Activated naive CD8-positive, alpha-beta T cell treated with anti-CD3 and anti-CD28 coated beads for 36 hours (primary cell): Measurements from ENCODE around the gene ADAT1. TPM values are rescaled to one million over a fixed set of nuclear protein-coding genes. Genes with fewer than 3 reads are reported as not detected.

Experiments
- DNase-seq: peaks from one replicate; pipeline ENCODE4 v3.0.0; 2021
- H3K27ac Mint-ChIP-seq: one replicate; pipeline ENCODE4 v1.8.0; 2022; ENCODE audit warnings: mild to moderate bottlenecking, moderate library complexity, mixed read lengths
- H3K27me3 Mint-ChIP-seq: one replicate; pipeline ENCODE4 v1.8.0; 2022; ENCODE audit warnings: mild to moderate bottlenecking, mixed read lengths
- H3K36me3 Mint-ChIP-seq: one replicate; pipeline ENCODE4 v1.8.0; 2021; ENCODE audit warnings: mild to moderate bottlenecking, mixed read lengths
- H3K4me1 Mint-ChIP-seq: one replicate; pipeline ENCODE4 v1.8.0; 2021; ENCODE audit warnings: mixed read lengths
- H3K4me3 Mint-ChIP-seq: one replicate; pipeline ENCODE4 v1.8.0; 2022; ENCODE audit warnings: mild to moderate bottlenecking, moderate library complexity, mixed read lengths
- H3K9me3 Mint-ChIP-seq: one replicate; pipeline ENCODE4 v1.8.0; 2022; ENCODE audit warnings: mixed read lengths
- total RNA-seq, 2 experiments: library from RNA; stranded (reverse); gene quantifications; one replicate each; pipeline ENCODE4 v1.2.3, GENCODE V29; 2021

Gene ADAT1
- total RNA-seq, 2 experiments from 2014 or later, result 56.7 to 58.7 TPM

GRCh38 chr16:75572864-75573542 is 50.1 kb downstream of the ADAT1 start:
- no peak for DNase-seq
- Mint-ChIP-seq H3K27me3 (no peaks in the 10 kb centered on the region), H3K4me1 (peaks cover 30% of the 10 kb centered on the region), H3K9me3 (no peaks in the 10 kb centered on the region), H3K36me3 (peaks cover 12% of the 10 kb centered on the region), H3K4me3 (no peak overlapping the region), H3K27ac (no peak overlapping the region)

GRCh38 chr16:75570396-75571065 is 52.5 kb downstream of the ADAT1 start:
- H3K36me3 Mint-ChIP-seq, result peaks cover 6% of the 10 kb centered on the region

GRCh38 chr16:75567911-75568310 is 55.2 kb downstream of the ADAT1 start:
- no peaks in the 10 kb centered on the region for H3K9me3 Mint-ChIP-seq
- DNase-seq, result no peak
- no peaks in the 10 kb centered on the region for H3K27me3 Mint-ChIP-seq
- H3K4me1 Mint-ChIP-seq, result peaks cover 39% of the 10 kb centered on the region
- peak overlapping the region; percentile 49 for H3K4me3 Mint-ChIP-seq
- peaks cover 6% of the 10 kb centered on the region for H3K36me3 Mint-ChIP-seq
- no peak overlapping the region for H3K27ac Mint-ChIP-seq

More at GRCh38 chr16:75570396-75571065, 52.5 kb downstream of the ADAT1 start:
- no peaks in the 10 kb centered on the region for H3K9me3 Mint-ChIP-seq
- no peak overlapping the region for H3K4me3 Mint-ChIP-seq
- H3K4me1 Mint-ChIP-seq, result peaks cover 35% of the 10 kb centered on the region
- H3K27me3 Mint-ChIP-seq, result no peaks in the 10 kb centered on the region
- H3K27ac Mint-ChIP-seq, result no peak overlapping the region
- DNase-seq, result no peak

- no peaks in the 10 kb centered on the region for H3K9me3 Mint-ChIP-seq
- peaks cover 6% of the 10 kb centered on the region for H3K36me3 Mint-ChIP-seq
- DNase-seq, result peak; percentile 41
- no peaks in the 10 kb centered on the region for H3K27me3 Mint-ChIP-seq
- peak overlapping the region; percentile 99 for H3K4me3 Mint-ChIP-seq
- peak overlapping the region; percentile 47 for H3K27ac Mint-ChIP-seq
- peaks cover 35% of the 10 kb centered on the region for H3K4me1 Mint-ChIP-seq
Measured at GRCh38 chr16:75566758-75567255, 56.3 kb downstream of the ADAT1 start.

GRCh38 chr16:75566040-75566757 is 56.9 kb downstream of the ADAT1 start, which contains the start of gene GABARAPL2:
Gene GABARAPL2 (plus strand): TSS chr16:75566379. CDS start chr16:75566487, 108 bp downstream.
- H3K27me3 Mint-ChIP-seq, result peaks cover under 1% of the 10 kb centered on the region
- H3K4me1 Mint-ChIP-seq, result peaks cover 35% of the 10 kb centered on the region
- H3K27ac Mint-ChIP-seq, result peak within 1 kb of the TSS; percentile 93
- H3K36me3 Mint-ChIP-seq, result peaks cover 2% of the 10 kb centered on the region
- H3K9me3 Mint-ChIP-seq, result no peaks in the 10 kb centered on the region
- DNase-seq, result peak; percentile 93
- H3K4me3 Mint-ChIP-seq, result peak within 1 kb of the TSS; percentile 99

- Mint-ChIP-seq H3K27me3 (peaks cover 6% of the 10 kb centered on the region), H3K9me3 (no peaks in the 10 kb centered on the region), H3K36me3 (peaks cover 2% of the 10 kb centered on the region), H3K27ac (peak overlapping the region; percentile 93), H3K4me3 (peak overlapping the region; percentile 99), H3K4me1 (peaks cover 35% of the 10 kb centered on the region)
- no peak for DNase-seq
Measured at GRCh38 chr16:75565640-75566039, 57.4 kb downstream of the ADAT1 start.

GRCh38 chr16:75559564-75560372 is 63.3 kb downstream of the ADAT1 start:
- Mint-ChIP-seq H3K27me3 (peaks cover 17% of the 10 kb centered on the region), H3K9me3 (no peaks in the 10 kb centered on the region), H3K36me3 (no peaks in the 10 kb centered on the region), H3K27ac (no peak overlapping the region), H3K4me1 (peaks cover 5% of the 10 kb centered on the region), H3K4me3 (no peak overlapping the region)
- DNase-seq, result no peak

- Mint-ChIP-seq H3K27ac (no peak overlapping the region), H3K36me3 (no peaks in the 10 kb centered on the region), H3K4me1 (peaks cover 4% of the 10 kb centered on the region), H3K9me3 (no peaks in the 10 kb centered on the region), H3K4me3 (no peak overlapping the region), H3K27me3 (peaks cover 26% of the 10 kb centered on the region)
- no peak for DNase-seq
Measured at GRCh38 chr16:75558846-75559401, 64.2 kb downstream of the ADAT1 start.

- DNase-seq, result no peak
- no peaks in the 10 kb centered on the region for H3K9me3 Mint-ChIP-seq
- peaks cover 38% of the 10 kb centered on the region for H3K27me3 Mint-ChIP-seq
- peak overlapping the region; percentile 73 for H3K27ac Mint-ChIP-seq
- H3K4me1 Mint-ChIP-seq, result peaks cover 4% of the 10 kb centered on the region
- H3K4me3 Mint-ChIP-seq, result peak overlapping the region; percentile 94
- H3K36me3 Mint-ChIP-seq, result no peaks in the 10 kb centered on the region
Measured at GRCh38 chr16:75556431-75556950, 66.6 kb downstream of the ADAT1 start.

GRCh38 chr16:75555707-75556430 is 67.2 kb downstream of the ADAT1 start, which contains the start of gene TMEM231:
Gene TMEM231 (minus strand): TSS chr16:75556252. CDS start chr16:75556209, 43 bp downstream.
- H3K4me3 Mint-ChIP-seq, result peak within 1 kb of the TSS; percentile 94
- H3K9me3 Mint-ChIP-seq, result no peaks in the 10 kb centered on the region
- peaks cover 34% of the 10 kb centered on the region for H3K27me3 Mint-ChIP-seq
- peak; percentile 97 for DNase-seq
- H3K27ac Mint-ChIP-seq, result peak within 1 kb of the TSS; percentile 86
- peaks cover 4% of the 10 kb centered on the region for H3K4me1 Mint-ChIP-seq
- H3K36me3 Mint-ChIP-seq, result no peaks in the 10 kb centered on the region

GRCh38 chr16:75555213-75555706 is 67.8 kb downstream of the ADAT1 start:
- peaks cover 4% of the 10 kb centered on the region for H3K4me1 Mint-ChIP-seq
- no peaks in the 10 kb centered on the region for H3K36me3 Mint-ChIP-seq
- no peaks in the 10 kb centered on the region for H3K9me3 Mint-ChIP-seq
- peak; percentile 25 for DNase-seq
- H3K4me3 Mint-ChIP-seq, result peak overlapping the region; percentile 94
- H3K27me3 Mint-ChIP-seq, result peaks cover 31% of the 10 kb centered on the region
- H3K27ac Mint-ChIP-seq, result peak overlapping the region; percentile 86

- Mint-ChIP-seq H3K4me1 (peaks cover 4% of the 10 kb centered on the region), H3K27ac (no peak overlapping the region)
Measured at GRCh38 chr16:75552951-75553350, 70.1 kb downstream of the ADAT1 start.

GRCh38 chr16:75550211-75550662 is 72.8 kb downstream of the ADAT1 start:
- H3K9me3 Mint-ChIP-seq, result no peaks in the 10 kb centered on the region
- no peaks in the 10 kb centered on the region for H3K36me3 Mint-ChIP-seq
- peaks cover 22% of the 10 kb centered on the region for H3K27me3 Mint-ChIP-seq
- no peak overlapping the region for H3K4me3 Mint-ChIP-seq
- no peak overlapping the region for H3K27ac Mint-ChIP-seq
- no peaks in the 10 kb centered on the region for H3K4me1 Mint-ChIP-seq
- peak; percentile 31 for DNase-seq

More at GRCh38 chr16:75552951-75553350, 70.1 kb downstream of the ADAT1 start:
- Mint-ChIP-seq H3K9me3 (no peaks in the 10 kb centered on the region), H3K27me3 (peaks cover 22% of the 10 kb centered on the region), H3K36me3 (no peaks in the 10 kb centered on the region), H3K4me3 (no peak overlapping the region)
- DNase-seq, result no peak
